Keratinocyte (primary cell): ENCODE data around the gene GTPBP1. TPM values are rescaled to one million over a fixed set of nuclear protein-coding genes. Genes with fewer than 3 reads are reported as not detected.

Source experiments
- DNase-seq: peaks from one replicate; pipeline ENCODE4 v3.0.0-alpha.2; 2011; ENCODE audit warnings: low read depth, missing footprints, low spot score
- FAIRE-seq: peaks from 2 replicates; lab custom pipeline; 2011; peaks lifted over from hg19 to GRCh38; lab: Jason Lieb, UNC
- H2AFZ ChIP-seq: 2 replicates; pipeline ENCODE4 v1.6.0; 2012; ENCODE audit warnings: low read length, control low read depth, inconsistent platforms; ENCODE audit not compliant: control insufficient read depth
- H3K27ac ChIP-seq: 2 replicates; pipeline ENCODE4 v1.5.1; 2011; ENCODE audit warnings: low read length; ENCODE audit not compliant: control insufficient read depth, insufficient read depth
- H3K27me3 ChIP-seq: 3 replicates; pipeline ENCODE4 v1.6.0; 2011; ENCODE audit warnings: low read length; ENCODE audit not compliant: control insufficient read depth, insufficient read depth; ENCODE audit errors: extremely low read depth
- H3K36me3 ChIP-seq, 2 experiments: 2 replicates in 1 of 2; 3 replicates in 1 of 2; pipeline ENCODE4 v1.5.1; 2011; ENCODE audit warnings: low read length in 2 of 2, mild to moderate bottlenecking in 1 of 2; ENCODE audit not compliant: control insufficient read depth in 2 of 2, insufficient read depth in 2 of 2; ENCODE audit errors: extremely low read depth in 1 of 2
- H3K4me1 ChIP-seq: 3 replicates; pipeline ENCODE4 v1.5.1; 2011; ENCODE audit warnings: low read length; ENCODE audit not compliant: control insufficient read depth, insufficient read depth; ENCODE audit errors: extremely low read depth
- H3K4me2 ChIP-seq: 3 replicates; pipeline ENCODE4 v1.6.0; 2011; ENCODE audit warnings: low read depth, low read length; ENCODE audit not compliant: control insufficient read depth, insufficient read depth; ENCODE audit errors: extremely low read depth
- H3K4me3 ChIP-seq, 3 experiments: fragments of 200-600 bp in 1 of 3; sonication (generic) in 1 of 3; 2 replicates in 2 of 3; 3 replicates in 1 of 3; pipeline ENCODE4 v1.5.1; 2011 to 2016; ENCODE audit warnings: low read length in 3 of 3, mild to moderate bottlenecking in 3 of 3, control low read depth in 2 of 3, inconsistent platforms in 1 of 3, low read depth in 1 of 3, mixed read lengths in 1 of 3, mixed run types in 1 of 3, moderate library complexity in 1 of 3; ENCODE audit not compliant: control insufficient read depth in 2 of 3, insufficient read depth in 2 of 3; ENCODE audit errors: extremely low read depth in 1 of 3
- H3K79me2 ChIP-seq: 2 replicates; pipeline ENCODE4 v1.6.0; 2012; ENCODE audit warnings: low read length; ENCODE audit not compliant: control insufficient read depth, insufficient read depth
- H3K9ac ChIP-seq: 3 replicates; pipeline ENCODE4 v1.6.0; 2011; ENCODE audit warnings: low read length; ENCODE audit not compliant: control insufficient read depth, insufficient read depth; ENCODE audit errors: extremely low read depth
- H3K9me1 ChIP-seq: 3 replicates; pipeline ENCODE4 v1.6.0; 2011; ENCODE audit warnings: low read length; ENCODE audit not compliant: control insufficient read depth, insufficient read depth; ENCODE audit errors: extremely low read depth
- H3K9me3 ChIP-seq: 2 replicates; pipeline ENCODE4 v1.5.1; 2012; ENCODE audit warnings: low read depth, low read length; ENCODE audit not compliant: control insufficient read depth
- H4K20me1 ChIP-seq: 3 replicates; pipeline ENCODE4 v1.6.0; 2011; ENCODE audit warnings: low read length; ENCODE audit not compliant: control insufficient read depth, insufficient read depth; ENCODE audit errors: extremely low read depth
- CTCF ChIP-seq, 3 experiments: IDR thresholded peaks in 1 of 3; conservative IDR thresholded peaks in 1 of 3; optimal IDR thresholded peaks in 1 of 3; 2 replicates in 2 of 3; 3 replicates in 1 of 3; pipeline versions ENCODE3 to v1.5.1; 2011; ENCODE audit warnings: low read length in 3 of 3, mild to moderate bottlenecking in 3 of 3, moderate library complexity in 2 of 3, control low read depth in 1 of 3, inconsistent platforms in 1 of 3; ENCODE audit not compliant: insufficient read depth in 2 of 3; ENCODE audit errors: extremely low read depth in 1 of 3
- EZH2 ChIP-seq: IDR thresholded peaks from one replicate; pipeline ENCODE4 v1.6.1; 2012; ENCODE audit warnings: inconsistent platforms, mild to moderate bottlenecking, low read length, moderate library complexity
- dilution Hi-C: fragments of 300-500 bp; cut with MboI; formaldehyde crosslinking; loops from one replicate; pipeline ENCODE4 v1.7.0; 2020; ENCODE audit warnings: low sequenced_read_pairs; ENCODE audit not compliant: extremely low pct_ligation_motif_present
- polyA plus RNA-seq, 5 experiments: library from polyadenylated mRNA; depleted of rRNA in 3 of 5; stranded (reverse) in 3 of 5; stranded (forward) in 1 of 5; unstranded in 1 of 5; fragments of >200 nt; gene quantifications; 1 replicate in 1 of 5; 2 replicates in 3 of 5; 3 replicates in 1 of 5; pipeline versions ENCODE4 v1.2.1 to v1.2.3, GENCODE V29; 2011 to 2012; ENCODE audit warnings: missing spikeins in 2 of 5, low read depth in 1 of 5, low replicate concordance in 1 of 5

The GTPBP1 gene
- polyA plus RNA-seq, 1 donor (not counting 4 experiments of a cell fraction or from before 2014, with no cell fraction given) = 16.3 TPM

- Histone ChIP-seq H3K9me3 (no peaks in the 10 kb centered on the region), H3K4me3 (no peak overlapping the region), H3K27me3 (no peaks in the 10 kb centered on the region), H2AFZ (no peak overlapping the region), H3K27ac (peak overlapping the region; percentile 44), H3K9ac (no peak overlapping the region), H3K36me3 (peaks cover 19 to 28% of the 10 kb centered on the region in 2 experiments), H3K4me1 (peaks cover 11% of the 10 kb centered on the region), H3K79me2 (peaks cover 28% of the 10 kb centered on the region), H3K9me1 (peaks cover 4% of the 10 kb centered on the region), H4K20me1 (peaks cover 8% of the 10 kb centered on the region), H3K4me2 (peak overlapping the region; percentile 35)
- TF ChIP-seq EZH2 (no peak), CTCF (optimal IDR thresholded peaks at IDR 0.05 in 1 of 3, IDR thresholded peaks at IDR 0.05 in 1 of 3, conservative IDR thresholded peaks at IDR 0.05 in 1 of 3; ENCODE audit: extremely low read depth in 1 of 3, insufficient read depth in 2 of 3, low read length in 3 of 3) (peak; percentile 44 to 87 (median 82))
- DNase-seq (peak; percentile 38), FAIRE-seq (peak; percentile 95)
- dilution Hi-C loops = no loop called here
These were observed 12.7 kb downstream of the GTPBP1 start for GRCh38 chr22:38718414-38718813.

GRCh38 chr22:38719196-38719595 is 13.5 kb downstream of the GTPBP1 start:
- Histone ChIP-seq H3K4me2 (no peak overlapping the region), H3K4me1 (peaks cover 11% of the 10 kb centered on the region), H3K79me2 (peaks cover 22% of the 10 kb centered on the region), H3K36me3 (peaks cover 26 to 32% of the 10 kb centered on the region in 2 experiments), H3K4me3 (no peak overlapping the region), H3K9me1 (peaks cover 4% of the 10 kb centered on the region), H3K9me3 (no peaks in the 10 kb centered on the region), H3K27ac (no peak overlapping the region), H4K20me1 (peaks cover 8% of the 10 kb centered on the region), H3K27me3 (no peaks in the 10 kb centered on the region), H2AFZ (no peak overlapping the region), H3K9ac (no peak overlapping the region)
- no peak for FAIRE-seq
- TF ChIP-seq CTCF (optimal IDR thresholded peaks at IDR 0.05 in 1 of 3, IDR thresholded peaks at IDR 0.05 in 1 of 3, conservative IDR thresholded peaks at IDR 0.05 in 1 of 3; ENCODE audit: extremely low read depth in 1 of 3, insufficient read depth in 2 of 3, low read length in 3 of 3) (no peak), EZH2 (no peak)
- DNase-seq = no peak
- dilution Hi-C loops = no loop called here
